GDM1 (cell line): ENCODE results near the gene OR4M2.
"Not testable (repeated sequence)": the region's sequence is repeated elsewhere in the genome, so short reads cannot be mapped to it uniquely, and the experiment has no call there.

Experiments used
- DNase-seq: peaks from one replicate; lab custom pipeline; 2025; lab: John Stamatoyannopoulos, UW

Gene OR4M2, protein sequence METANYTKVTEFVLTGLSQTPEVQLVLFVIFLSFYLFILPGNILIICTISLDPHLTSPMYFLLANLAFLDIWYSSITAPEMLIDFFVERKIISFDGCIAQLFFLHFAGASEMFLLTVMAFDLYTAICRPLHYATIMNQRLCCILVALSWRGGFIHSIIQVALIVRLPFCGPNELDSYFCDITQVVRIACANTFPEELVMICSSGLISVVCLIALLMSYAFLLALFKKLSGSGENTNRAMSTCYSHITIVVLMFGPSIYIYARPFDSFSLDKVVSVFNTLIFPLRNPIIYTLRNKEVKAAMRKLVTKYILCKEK

DNA sequence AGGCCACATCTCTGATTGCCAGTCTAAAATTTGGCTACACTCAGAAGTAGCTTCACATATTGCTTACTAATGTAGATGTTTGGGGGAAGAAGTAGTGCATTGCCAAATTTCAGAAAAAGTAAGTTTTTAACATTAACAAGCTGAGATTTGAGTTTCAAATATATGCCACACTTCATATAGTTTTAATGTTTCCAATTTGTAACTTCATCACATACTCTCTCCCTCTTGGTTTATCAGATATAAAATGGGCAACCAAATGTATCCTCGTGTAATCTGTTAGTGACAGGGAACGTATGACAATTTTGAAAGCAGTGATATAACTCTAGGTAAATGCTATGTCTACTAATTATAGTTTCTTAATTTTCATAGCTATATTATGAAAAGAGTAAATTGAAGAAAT is at the start of gene OR4M2:
Gene OR4M2 (plus strand): TSS at position 301 of the 400 bp plus-strand sequence. CDS start 98 bp downstream, at position 399.
- DNase-seq: not testable (repeated sequence)

DNA sequence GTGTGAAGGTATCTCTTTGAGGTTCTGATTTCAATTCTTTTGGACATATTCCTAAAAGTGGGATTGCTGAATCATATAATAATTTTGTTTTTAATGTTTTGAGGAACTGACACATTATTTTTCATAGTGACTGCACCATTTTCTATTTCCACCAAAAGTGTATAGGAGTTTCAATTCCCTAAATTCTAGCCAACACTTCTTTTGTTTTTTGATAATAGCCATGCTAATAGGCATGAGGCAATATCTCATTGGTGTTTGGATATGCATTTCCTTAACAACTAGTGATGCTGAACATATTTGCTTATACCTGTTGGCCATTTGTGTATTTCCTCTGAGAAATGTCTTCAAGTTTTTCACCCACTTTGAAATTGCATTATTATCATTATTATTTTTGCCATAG is 11.1 kb upstream of the OR4M2 start:
- DNase-seq: not testable (repeated sequence)

DNA sequence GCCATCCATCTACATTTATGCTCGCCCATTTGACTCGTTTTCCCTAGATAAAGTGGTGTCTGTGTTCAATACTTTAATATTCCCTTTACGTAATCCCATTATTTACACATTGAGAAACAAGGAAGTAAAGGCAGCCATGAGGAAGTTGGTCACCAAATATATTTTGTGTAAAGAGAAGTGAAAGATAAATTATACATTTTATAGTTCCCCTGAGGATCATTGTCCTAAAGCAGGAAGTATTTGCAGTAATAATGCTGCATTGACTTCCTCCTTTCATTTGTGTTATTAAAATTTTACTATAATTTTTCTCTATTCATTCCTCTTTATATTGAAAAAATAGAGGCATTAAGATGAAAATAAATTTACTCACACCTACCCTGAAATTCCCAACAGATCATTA is 1.1 kb downstream of the OR4M2 start:
- not testable (repeated sequence) for DNase-seq

DNA sequence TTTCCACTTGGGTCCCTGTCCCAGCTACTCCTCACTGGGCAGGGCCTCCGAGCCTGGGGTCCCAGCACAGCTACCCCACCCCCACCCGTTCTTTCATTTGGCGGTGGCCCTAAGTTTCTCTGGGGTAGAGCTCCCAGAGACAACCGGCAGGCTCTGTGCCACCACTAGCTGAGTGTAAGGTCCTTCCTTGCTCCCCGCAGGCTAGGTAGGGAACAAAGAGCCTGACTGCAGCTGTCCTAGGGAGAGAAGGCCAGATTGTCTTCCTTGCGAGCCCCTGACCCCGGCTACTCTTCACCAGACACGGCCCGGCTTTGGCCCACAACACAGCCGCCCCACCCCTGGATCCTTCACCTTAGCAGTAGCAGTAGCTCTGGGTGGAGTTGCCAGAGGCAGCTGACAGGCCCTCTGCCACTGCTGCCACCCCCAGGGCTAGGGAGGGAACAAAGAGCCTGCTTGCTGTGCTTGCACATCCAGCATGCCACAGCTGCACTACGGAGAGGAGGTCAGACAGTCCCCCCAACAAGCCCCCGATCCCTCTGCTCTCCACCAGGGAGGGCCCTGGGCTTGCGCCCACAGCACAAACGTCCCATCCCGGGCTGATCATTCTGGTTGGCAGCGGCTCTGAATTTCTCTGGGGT is 18.4 kb downstream of the OR4M2 start:
- not testable (repeated sequence) for DNase-seq

DNA sequence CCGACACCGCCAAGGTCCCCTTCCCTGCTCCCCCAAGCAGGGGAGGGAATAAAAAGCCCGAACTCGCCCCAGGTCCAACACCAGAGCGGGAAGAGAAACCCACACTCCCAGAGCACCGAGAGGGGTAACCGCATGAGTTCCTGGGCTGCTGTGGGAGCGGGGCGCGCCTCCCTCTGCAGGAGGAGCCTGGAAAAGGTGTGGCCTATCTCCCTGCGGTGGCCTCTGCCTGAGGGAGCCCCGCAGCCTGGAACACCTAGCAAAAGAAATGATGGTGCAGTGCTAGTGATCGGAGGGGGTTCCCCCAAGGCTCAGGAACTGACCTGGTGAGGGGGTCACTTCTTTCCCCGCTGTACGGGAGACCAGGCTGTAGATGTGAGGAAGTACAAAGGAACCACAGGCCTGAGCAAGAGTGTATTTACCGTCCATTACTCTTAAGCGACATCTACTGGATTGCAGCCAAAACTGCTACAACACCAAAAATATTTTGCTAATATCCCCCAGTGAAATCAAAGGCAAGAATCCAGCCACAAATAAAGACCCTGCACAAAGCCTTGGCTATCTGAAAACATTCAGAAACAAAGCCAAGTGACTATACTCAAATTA is 19.1 kb downstream of the OR4M2 start:
- not testable (repeated sequence) for DNase-seq

DNA sequence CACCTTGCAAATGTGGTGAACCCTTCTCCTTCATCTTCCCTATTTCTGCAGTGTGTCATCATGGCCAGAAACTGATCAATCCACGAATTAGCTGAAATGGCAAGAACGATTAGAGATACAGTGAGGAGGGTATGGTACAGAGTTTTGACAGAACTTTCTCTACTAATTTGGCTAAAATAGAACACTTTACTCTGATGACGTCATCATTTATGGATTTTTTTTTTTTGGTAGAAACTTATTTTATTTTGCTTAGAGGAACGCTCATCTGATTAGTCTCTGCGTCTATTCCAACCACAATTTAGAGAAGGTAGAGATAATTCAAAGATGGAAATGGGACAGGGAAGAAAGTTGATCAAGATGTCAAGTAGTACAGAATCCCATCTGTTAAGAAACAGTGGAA is 41.7 kb downstream of the OR4M2 start:
- not testable (repeated sequence) for DNase-seq
